Sigmoid colon (tissue), 7 donors: ENCODE measurements around the gene GNB2. TPM values are rescaled to one million over a fixed set of nuclear protein-coding genes. Genes with fewer than 3 reads are reported as not detected.

ENCODE experiments used
- DNase-seq: peaks from one replicate; pipeline ENCODE4 v3.0.0-alpha.2; 2019
- H3K27ac ChIP-seq, 4 donors: fragments of 200-600 bp; sonication (generic); one replicate each; pipeline ENCODE4 v1.5.1; 2016 to 2019; ENCODE audit warnings: mild to moderate bottlenecking in 1 of 4
- H3K27me3 ChIP-seq, 3 donors: fragments of 200-600 bp; sonication (generic); one replicate each; pipeline ENCODE4 v1.5.1; 2019; ENCODE audit warnings: mild to moderate bottlenecking in 1 of 3
- H3K36me3 ChIP-seq, 4 donors: fragments of 200-600 bp; sonication (generic); one replicate each; pipeline ENCODE4 v1.5.1; 2016 to 2019
- H3K4me1 ChIP-seq, 4 donors: fragments of 200-600 bp; sonication (generic); one replicate each; pipeline ENCODE4 v1.5.1; 2017 to 2019
- H3K4me3 ChIP-seq, 4 donors: fragments of 200-600 bp; sonication (generic); one replicate each; pipeline ENCODE4 v1.5.1; 2017 to 2019; ENCODE audit warnings: mild to moderate bottlenecking in 2 of 4, moderate library complexity in 1 of 4
- H3K9me3 ChIP-seq, 4 donors: fragments of 200-600 bp in 3 of 4; sonication (generic) in 3 of 4; one replicate each; pipeline versions ENCODE4 v1.5.1 to v1.6.1; 2013 to 2019
- EP300 ChIP-seq, 4 donors: sonication (generic); formaldehyde crosslinking; IDR thresholded peaks; one replicate each; pipeline ENCODE4 v1.6.1; 2017; ENCODE audit warnings: antibody characterized with exemption in 4 of 4
- POLR2A ChIP-seq, 2 donors: fragments of 450-650 bp; IDR thresholded peaks; one replicate each; pipeline ENCODE4 v1.6.1; 2016; ENCODE audit warnings: antibody characterized with exemption in 2 of 2, mild to moderate bottlenecking in 2 of 2, moderate library complexity in 2 of 2
- POLR2AphosphoS5 ChIP-seq, 4 donors: sonication (generic); formaldehyde crosslinking; IDR thresholded peaks; one replicate each; pipeline ENCODE4 v1.6.1; 2017; ENCODE audit warnings: antibody characterized with exemption in 4 of 4
- WGBS, 2 donors: extraction: QIAGEN DNeasy Blood & Tissue Kit; methylation state at CpG; one replicate each; pipeline ENCODE4 v1.1.7; 2013; 5-methylcytosine and 5-hydroxymethylcytosine counted together
- intact Hi-C: fragments of 100-400 bp; cut with DNase I; formaldehyde crosslinking; loops from one replicate; pipeline ENCODE4 v1.15.1; 2023
- polyA plus RNA-seq, 3 donors: library from polyadenylated mRNA; stranded (reverse); fragments of 200-250 nt; gene quantifications; one replicate each; pipeline ENCODE4 v1.2.3, GENCODE V29; 2013
- total RNA-seq, 4 donors: library from RNA; depleted of rRNA; stranded (reverse); fragments of >200 nt; gene quantifications; one replicate each; pipeline ENCODE4 v1.1.0, GENCODE V29; 2016
- TF ChIP-seq, protein P1 (sequence below), 4 experiments: fragments of 450-650 bp in 3 of 4; fragments of 200-600 bp in 1 of 4; IDR thresholded peaks; one replicate each; pipeline ENCODE4 v1.5.1; 2016 to 2019; ENCODE audit warnings: antibody characterized with exemption in 4 of 4, mild to moderate bottlenecking in 3 of 4, moderate library complexity in 2 of 4
- donor health status: healthy with polysubstance abuse.
- donor health status: Bipolar disorder and iron deficiency.
- donor health status: healthy.

GNB2 gene
- total and polyA plus RNA-seq, 7 donors, result 133 to 286 (median 199) TPM

DNA sequence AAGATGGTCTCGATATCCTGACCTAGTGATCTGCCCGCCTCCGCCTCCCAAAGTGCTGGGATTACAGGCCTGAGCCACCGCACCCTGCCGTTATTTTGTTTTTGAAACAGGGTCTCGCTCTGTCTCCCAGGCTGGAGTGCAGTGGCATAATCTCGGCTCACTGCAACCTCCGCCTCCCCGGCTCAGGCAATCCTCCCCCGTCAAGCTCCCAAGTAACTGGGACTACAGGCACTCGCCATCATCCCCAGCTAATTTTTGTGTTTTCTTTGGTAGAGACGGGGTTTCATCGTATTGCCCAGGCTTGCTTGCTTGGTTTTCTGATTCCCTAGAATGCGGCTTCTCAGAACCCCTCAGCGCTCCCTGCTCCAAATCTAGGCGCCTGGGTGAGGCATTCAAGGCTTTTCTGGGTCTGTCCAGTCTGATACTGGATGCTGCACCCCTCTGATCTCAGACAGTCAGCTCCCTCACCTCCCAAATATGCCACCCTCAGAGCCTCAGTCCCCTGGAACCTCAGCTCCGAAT is 33.5 kb upstream of the GNB2 start:
- WGBS, 2 donors, result 88 to 89% methylated on average over 17 of the region's 17 CpGs
- intact Hi-C loops, result no loop called here

DNA sequence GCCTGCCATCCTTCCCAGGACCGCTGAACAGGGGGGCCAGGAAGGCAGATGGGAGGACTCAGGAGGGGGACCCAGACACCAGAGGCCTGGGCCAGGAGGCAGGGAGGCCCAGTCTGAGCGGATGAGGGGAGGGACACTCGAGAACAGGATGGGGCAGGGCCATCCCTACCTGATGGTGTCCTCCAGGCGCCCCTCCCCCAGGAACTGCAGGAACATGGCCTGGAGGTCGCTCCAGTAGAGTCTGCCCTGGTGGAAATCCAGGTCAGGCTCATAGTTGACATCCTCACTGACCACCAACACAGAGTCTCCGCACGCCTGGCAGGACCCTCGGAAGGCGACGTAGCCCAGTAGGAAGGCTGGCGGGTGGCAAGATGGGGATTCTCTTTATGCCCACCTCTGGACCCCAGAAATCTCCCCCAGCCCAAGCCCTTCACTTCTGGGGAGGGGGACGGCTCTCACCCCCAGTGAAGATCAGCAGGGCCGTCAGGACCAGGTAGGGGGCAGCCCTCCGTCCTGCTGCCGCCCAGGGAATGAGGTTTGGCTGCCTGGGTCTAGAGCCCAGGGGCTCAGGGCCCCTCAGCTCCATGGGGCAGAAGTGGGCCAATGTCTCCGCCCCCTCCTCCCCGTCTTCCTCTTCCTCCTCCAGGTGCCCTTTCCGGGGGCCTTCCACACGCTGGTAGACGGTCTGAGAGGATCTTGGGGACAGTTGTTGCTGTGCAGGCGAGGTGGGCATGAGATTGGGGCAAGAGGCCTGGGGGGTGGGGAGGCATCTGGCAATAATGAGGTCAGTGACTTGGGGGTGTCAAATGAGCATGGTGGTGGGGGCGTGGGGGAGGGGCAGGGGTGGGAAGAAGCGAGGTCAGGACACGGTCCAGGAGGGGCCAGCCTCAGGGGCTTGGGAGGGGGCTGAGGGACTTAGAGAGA is 32.8 kb upstream of the GNB2 start:
- DNase-seq, result no peak
- 70 to 71% methylated on average over 24 of the region's 24 CpGs for WGBS, 2 donors
- no peak overlapping the region for H3K27ac ChIP-seq
- H3K4me3 ChIP-seq, result no peak overlapping the region
- no peaks in the 10 kb centered on the region for H3K36me3 ChIP-seq
- H3K4me1 ChIP-seq, result no peaks in the 10 kb centered on the region
- intact Hi-C loops, result no loop called here
- H3K9me3 ChIP-seq, result no peaks in the 10 kb centered on the region
- peaks cover 0 to 47% (median 24%) of the 10 kb centered on the region in 3 donors for H3K27me3 ChIP-seq
- no peak for TF ChIP-seq POLR2AphosphoS5 (IDR thresholded peaks at IDR 0.05)
- TF ChIP-seq POLR2A (IDR thresholded peaks at IDR 0.05), result no peak
- TF ChIP-seq EP300 (IDR thresholded peaks at IDR 0.05), result no peak
- TF ChIP-seq, protein P1, sequence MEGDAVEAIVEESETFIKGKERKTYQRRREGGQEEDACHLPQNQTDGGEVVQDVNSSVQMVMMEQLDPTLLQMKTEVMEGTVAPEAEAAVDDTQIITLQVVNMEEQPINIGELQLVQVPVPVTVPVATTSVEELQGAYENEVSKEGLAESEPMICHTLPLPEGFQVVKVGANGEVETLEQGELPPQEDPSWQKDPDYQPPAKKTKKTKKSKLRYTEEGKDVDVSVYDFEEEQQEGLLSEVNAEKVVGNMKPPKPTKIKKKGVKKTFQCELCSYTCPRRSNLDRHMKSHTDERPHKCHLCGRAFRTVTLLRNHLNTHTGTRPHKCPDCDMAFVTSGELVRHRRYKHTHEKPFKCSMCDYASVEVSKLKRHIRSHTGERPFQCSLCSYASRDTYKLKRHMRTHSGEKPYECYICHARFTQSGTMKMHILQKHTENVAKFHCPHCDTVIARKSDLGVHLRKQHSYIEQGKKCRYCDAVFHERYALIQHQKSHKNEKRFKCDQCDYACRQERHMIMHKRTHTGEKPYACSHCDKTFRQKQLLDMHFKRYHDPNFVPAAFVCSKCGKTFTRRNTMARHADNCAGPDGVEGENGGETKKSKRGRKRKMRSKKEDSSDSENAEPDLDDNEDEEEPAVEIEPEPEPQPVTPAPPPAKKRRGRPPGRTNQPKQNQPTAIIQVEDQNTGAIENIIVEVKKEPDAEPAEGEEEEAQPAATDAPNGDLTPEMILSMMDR (IDR thresholded peaks at IDR 0.05), result no peak

More for the DNA sequence above, 33.5 kb upstream of the GNB2 start:
- DNase-seq, result no peak
- no peaks in the 10 kb centered on the region for H3K36me3 ChIP-seq
- TF ChIP-seq POLR2AphosphoS5 (IDR thresholded peaks at IDR 0.05) (no peak), EP300 (IDR thresholded peaks at IDR 0.05) (no peak), POLR2A (IDR thresholded peaks at IDR 0.05) (no peak)
- TF ChIP-seq, protein P1 (IDR thresholded peaks at IDR 0.05), result no peak
- no peak overlapping the region for H3K4me3 ChIP-seq
- no peaks in the 10 kb centered on the region for H3K9me3 ChIP-seq
- H3K4me1 ChIP-seq, result no peaks in the 10 kb centered on the region
- H3K27ac ChIP-seq, result no peak overlapping the region
- peaks cover 0 to 51% (median 24%) of the 10 kb centered on the region in 3 donors for H3K27me3 ChIP-seq

DNA sequence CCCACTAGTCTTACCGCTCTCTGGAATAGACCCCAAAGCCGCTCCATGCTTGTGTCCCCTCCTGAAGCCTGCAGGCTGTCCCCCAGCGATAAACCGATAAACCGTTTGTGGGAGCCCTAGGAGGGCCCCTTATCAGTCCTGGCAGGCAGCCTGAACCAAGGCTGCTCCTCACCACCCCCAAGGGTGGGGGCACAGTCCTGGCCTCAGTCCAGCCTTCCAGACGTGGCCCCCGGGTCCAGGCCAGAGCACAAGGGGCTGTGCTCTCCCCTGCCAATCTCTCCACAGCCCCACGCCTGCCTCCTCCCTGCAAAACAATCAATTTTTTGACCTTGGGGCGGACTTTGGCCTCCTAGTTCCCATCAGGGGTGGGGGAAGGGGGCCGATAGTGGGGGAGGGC is 32.1 kb upstream of the GNB2 start, which contains the start of gene TFR2:
TFR2 (minus strand) TSS at position 90 of the 397 bp plus-strand sequence; CDS start at position 47, 43 bp downstream.
- H3K27ac ChIP-seq, result no peak within 1 kb of the TSS
- no peaks in the 10 kb centered on the region for H3K4me1 ChIP-seq
- TF ChIP-seq POLR2A (IDR thresholded peaks at IDR 0.05) (no peak), POLR2AphosphoS5 (IDR thresholded peaks at IDR 0.05) (no peak), EP300 (IDR thresholded peaks at IDR 0.05) (no peak)
- TF ChIP-seq, protein P1 (IDR thresholded peaks at IDR 0.05), result no peak
- WGBS, 2 donors, result 34 to 54% methylated on average over 10 of the region's 10 CpGs
- intact Hi-C loops, result no loop called here
- no peaks in the 10 kb centered on the region for H3K36me3 ChIP-seq
- no peak within 1 kb of the TSS for H3K4me3 ChIP-seq
- peaks cover 0 to 45% (median 25%) of the 10 kb centered on the region in 3 donors for H3K27me3 ChIP-seq
- no peak for DNase-seq
- no peaks in the 10 kb centered on the region for H3K9me3 ChIP-seq

DNA sequence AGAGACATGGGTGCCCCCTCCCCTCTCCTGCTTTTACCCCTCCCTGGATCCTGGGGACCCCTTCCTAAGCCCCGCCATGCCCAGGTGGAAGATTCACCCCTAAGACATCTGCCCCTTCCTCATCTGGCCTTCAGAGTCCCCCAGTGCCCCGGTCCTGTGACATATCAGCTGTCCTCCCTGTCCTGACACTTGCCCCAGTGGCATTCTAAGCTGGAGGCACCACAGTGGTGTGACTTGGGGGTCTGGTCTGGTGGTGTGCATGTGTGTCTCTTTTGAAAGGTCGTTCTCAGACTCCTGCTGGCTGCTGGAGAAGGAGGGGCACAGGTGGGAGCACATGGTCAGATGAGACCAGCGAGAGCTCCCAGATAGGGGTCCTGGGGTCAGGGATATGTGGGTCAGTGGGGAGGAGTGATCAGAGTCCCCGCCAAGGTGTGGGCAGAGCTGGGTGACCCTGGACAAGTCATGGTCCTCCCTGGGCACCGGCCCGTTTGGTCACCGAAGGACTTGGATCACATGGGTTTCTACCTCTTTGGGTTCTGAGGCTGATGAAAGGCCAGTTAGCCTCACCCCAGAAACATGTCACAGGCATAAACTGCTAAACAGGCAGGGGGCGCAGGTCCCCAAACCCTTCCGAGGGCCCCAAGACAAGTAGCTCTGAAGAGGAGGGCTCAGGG is 31.5 kb upstream of the GNB2 start:
- no peaks in the 10 kb centered on the region for H3K36me3 ChIP-seq
- H3K9me3 ChIP-seq, result no peaks in the 10 kb centered on the region
- DNase-seq, result no peak
- H3K4me3 ChIP-seq, result no peak overlapping the region
- H3K27ac ChIP-seq, result no peak overlapping the region
- TF ChIP-seq POLR2AphosphoS5 (IDR thresholded peaks at IDR 0.05), result no peak
- no peak for TF ChIP-seq EP300 (IDR thresholded peaks at IDR 0.05)
- TF ChIP-seq POLR2A (IDR thresholded peaks at IDR 0.05), result no peak
- TF ChIP-seq, protein P1 (IDR thresholded peaks at IDR 0.05), result no peak
- intact Hi-C loops, result no loop called here
- no peaks in the 10 kb centered on the region for H3K4me1 ChIP-seq
- 70 to 82% methylated on average over 10 of the region's 10 CpGs for WGBS, 2 donors
- peaks cover 0 to 45% (median 30%) of the 10 kb centered on the region in 3 donors for H3K27me3 ChIP-seq
